Natural killer cell treated with Interleukin-12 subunit alpha and Interleukin-12 subunit beta and Interleukin-15 and Interleukin-18, amount 100 ng/mL, for 72 hours (primary cell): ENCODE data around the gene GLI3. TPM values are rescaled to one million over a fixed set of nuclear protein-coding genes. Genes with fewer than 3 reads are reported as not detected.

ENCODE experiments used
- ATAC-seq, 2 donors: fragments of 150-1000 bp; cut with Tn5 transposase in 1 of 2; sonication (Bioruptor Pico), chemical (Tn5 transposase) in 1 of 2; 2 replicates each; pipeline ENCODE4 v1.10.0; 2021
- DNase-seq: peaks from one replicate; pipeline ENCODE4 v3.0.0; 2022; ENCODE audit warnings: low spot score
- H3K27ac Mint-ChIP-seq, 2 donors: 1 replicate in 1 of 2; 2 replicates in 1 of 2; pipeline ENCODE4 v1.8.0; 2022; ENCODE audit warnings: mixed read lengths in 2 of 2, mild to moderate bottlenecking in 1 of 2, moderate library complexity in 1 of 2
- H3K27me3 Mint-ChIP-seq, 2 donors: 1 replicate in 1 of 2; 2 replicates in 1 of 2; pipeline ENCODE4 v1.8.0; 2022; ENCODE audit warnings: mixed read lengths in 2 of 2
- H3K36me3 Mint-ChIP-seq: one replicate; pipeline ENCODE4 v1.8.0; 2022; ENCODE audit warnings: mixed read lengths
- H3K4me1 Mint-ChIP-seq, 2 donors: 1 replicate in 1 of 2; 2 replicates in 1 of 2; pipeline ENCODE4 v1.8.0; 2022; ENCODE audit warnings: low read depth in 2 of 2, mixed read lengths in 2 of 2, mild to moderate bottlenecking in 1 of 2
- H3K4me3 Mint-ChIP-seq: one replicate; pipeline ENCODE4 v1.8.0; 2022; ENCODE audit warnings: mixed read lengths
- H3K9me3 Mint-ChIP-seq: 2 replicates; pipeline ENCODE4 v1.8.0; 2022; ENCODE audit warnings: mixed read lengths
- total RNA-seq, 2 donors: library from RNA; stranded (reverse); gene quantifications; one replicate each; pipeline ENCODE4 v1.2.3, GENCODE V29; 2022

The GLI3 gene
- total RNA-seq, 2 donors from 2014 or later: 0.25 to 1.1 TPM

DNA sequence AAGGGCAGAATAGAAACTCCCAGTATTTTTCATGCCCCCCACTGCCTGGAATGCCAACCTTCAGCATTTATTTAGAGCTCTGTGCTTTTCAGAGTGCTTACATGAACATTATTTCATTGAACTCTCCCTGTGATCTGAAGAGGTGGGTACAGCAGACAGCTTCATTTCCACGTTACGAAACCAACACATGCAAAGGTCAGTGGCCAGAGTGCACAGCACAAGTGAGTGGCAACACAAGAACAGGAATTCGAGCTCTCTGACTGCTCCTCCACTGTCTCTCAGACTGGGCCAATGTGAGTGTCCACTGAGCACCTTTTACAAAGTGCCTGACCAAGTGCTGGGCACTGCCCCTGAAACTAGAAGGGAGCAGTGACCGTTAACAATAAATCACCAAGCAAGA is 162.9 kb downstream of the GLI3 start:
- Mint-ChIP-seq H3K27me3 (peaks cover 0 to 5% of the 10 kb centered on the region in 2 donors), H3K4me1 (no peaks in the 10 kb centered on the region), H3K27ac (no peak overlapping the region), H3K9me3 (no peaks in the 10 kb centered on the region), H3K36me3 (no peaks in the 10 kb centered on the region), H3K4me3 (no peak overlapping the region)
- DNase-seq (no peak), ATAC-seq (no peak)

DNA sequence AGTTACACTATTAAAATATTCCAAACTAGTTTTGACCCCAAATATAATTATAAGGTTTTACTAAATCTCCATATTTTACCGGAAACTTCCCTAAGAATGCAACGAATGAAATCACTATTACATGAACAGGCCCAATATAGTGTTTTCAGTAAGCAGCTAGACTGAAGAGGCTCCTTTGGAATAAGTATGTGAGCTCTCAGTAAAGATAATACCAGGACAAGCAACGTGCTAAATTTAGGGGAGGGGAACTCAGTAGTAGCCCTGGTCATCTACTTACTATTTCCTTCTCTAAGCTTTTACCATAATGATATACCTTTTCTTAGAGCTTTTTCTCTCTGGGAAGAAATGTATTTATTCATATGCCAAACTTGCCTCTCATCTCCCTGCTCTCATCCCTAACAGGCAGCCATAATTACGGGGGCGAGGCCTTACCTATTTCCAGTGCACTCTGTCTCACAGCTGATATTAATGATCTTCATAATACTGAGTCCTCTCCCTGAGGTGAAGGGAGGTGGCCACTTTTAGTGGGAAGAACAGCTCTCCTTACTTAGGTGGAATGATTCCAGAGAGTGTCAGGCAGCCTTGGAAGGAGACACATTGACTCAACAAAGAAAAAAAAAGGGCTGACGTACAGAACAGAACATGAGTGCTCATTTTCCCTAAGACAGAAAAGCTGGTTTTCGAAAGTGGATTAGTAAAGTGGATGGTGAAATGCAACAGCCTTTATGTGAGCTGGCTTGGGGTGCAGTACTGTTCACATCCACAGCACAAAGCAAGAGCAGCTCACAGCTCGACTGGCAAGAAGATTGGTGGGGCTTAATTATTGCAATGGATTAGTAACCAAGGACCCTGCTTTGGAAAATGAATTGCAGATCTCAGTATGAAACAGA is 165.4 kb downstream of the GLI3 start:
- H3K36me3 Mint-ChIP-seq: no peaks in the 10 kb centered on the region
- no peak overlapping the region for H3K4me3 Mint-ChIP-seq
- no peaks in the 10 kb centered on the region for H3K4me1 Mint-ChIP-seq
- ATAC-seq (no peak), DNase-seq (no peak)
- H3K9me3 Mint-ChIP-seq: no peaks in the 10 kb centered on the region
- H3K27me3 Mint-ChIP-seq: peaks cover 0 to 5% of the 10 kb centered on the region in 2 donors
- no peak overlapping the region for H3K27ac Mint-ChIP-seq

DNA sequence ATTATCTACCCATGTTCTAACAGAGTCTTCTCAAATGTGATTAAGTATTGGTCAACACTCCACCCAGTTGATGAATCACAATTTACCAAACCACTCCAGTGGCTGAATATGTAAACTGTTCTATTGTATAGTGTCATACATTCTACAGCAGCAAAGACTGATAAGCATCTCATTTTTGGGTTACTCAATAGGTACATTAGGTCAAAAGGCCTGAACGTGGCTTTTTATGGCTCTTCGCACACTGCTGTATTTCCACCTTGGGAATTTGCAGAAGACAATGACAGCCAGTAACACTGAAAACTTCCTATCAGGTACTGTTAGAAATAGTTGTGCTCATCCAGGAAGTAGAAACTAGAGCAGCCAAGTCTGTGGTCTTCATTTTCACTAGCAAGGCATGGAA is 166.9 kb downstream of the GLI3 start:
- Mint-ChIP-seq H3K9me3 (no peaks in the 10 kb centered on the region), H3K4me3 (no peak overlapping the region)

DNA sequence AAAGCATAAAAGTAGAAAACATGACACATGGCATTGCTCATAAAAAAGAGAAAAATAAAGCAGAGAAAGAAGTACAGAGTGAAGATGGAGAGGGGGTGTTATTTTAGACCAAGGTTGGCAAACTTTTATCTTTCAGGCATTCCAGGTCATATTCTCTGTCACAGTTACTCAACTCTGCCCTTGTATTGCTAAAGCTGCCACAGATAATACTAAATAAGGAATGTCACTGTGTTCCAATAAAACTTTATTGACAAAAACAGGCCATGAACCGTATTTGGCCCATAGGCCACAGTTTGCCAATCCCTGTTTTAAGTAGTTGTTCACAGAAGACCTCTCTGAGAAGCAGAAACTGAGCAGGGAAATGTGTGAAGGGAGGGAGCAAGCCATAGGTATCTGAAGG is 167.4 kb downstream of the GLI3 start:
- H3K36me3 Mint-ChIP-seq: no peaks in the 10 kb centered on the region
- no peaks in the 10 kb centered on the region for H3K4me1 Mint-ChIP-seq
- H3K27me3 Mint-ChIP-seq: peaks cover 0 to 5% of the 10 kb centered on the region in 2 donors
- DNase-seq (no peak), ATAC-seq (no peak)
- H3K27ac Mint-ChIP-seq: no peak overlapping the region
- H3K9me3 Mint-ChIP-seq: no peaks in the 10 kb centered on the region
- no peak overlapping the region for H3K4me3 Mint-ChIP-seq

More for the DNA sequence above, 166.9 kb downstream of the GLI3 start:
- DNase-seq (no peak), ATAC-seq (no peak)
- no peaks in the 10 kb centered on the region for H3K36me3 Mint-ChIP-seq
- H3K4me1 Mint-ChIP-seq: no peaks in the 10 kb centered on the region
- H3K27me3 Mint-ChIP-seq: peaks cover 0 to 5% of the 10 kb centered on the region in 2 donors
- no peak overlapping the region for H3K27ac Mint-ChIP-seq

DNA sequence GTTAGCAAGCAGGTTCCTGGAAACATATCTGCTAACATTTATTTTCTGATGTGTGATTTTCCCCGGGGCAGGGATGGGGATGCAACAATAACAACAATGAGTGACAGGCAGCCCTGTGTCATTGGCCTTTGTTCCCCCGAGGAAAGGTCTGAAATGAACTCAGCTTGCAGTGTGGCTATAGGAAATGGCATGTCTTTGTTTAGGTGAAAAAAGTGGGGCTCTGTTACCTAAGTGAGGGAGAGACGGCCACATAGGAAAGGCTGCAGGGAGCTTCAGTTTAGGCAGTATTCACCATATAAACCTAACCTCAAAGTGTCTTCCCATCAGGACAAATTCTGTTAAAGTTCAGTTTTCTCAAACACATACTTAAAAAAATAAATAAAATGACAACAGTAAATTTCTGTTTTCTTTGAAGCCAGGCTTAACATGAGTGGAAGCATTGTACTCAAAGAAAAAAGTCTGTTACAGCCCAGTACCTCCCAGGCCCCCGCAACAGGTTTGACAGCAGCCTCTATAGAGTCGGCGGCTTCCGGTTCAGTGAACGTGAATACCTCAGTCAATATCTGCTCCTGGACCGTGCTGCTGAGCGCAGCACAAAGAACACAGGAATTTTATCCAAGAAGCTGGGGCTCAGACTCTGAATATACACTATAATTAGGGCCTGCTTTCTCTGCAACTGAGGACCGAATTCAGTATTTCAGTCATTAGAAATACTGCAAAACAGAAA is 168.3 kb downstream of the GLI3 start:
- no peak for DNase-seq
- no peak overlapping the region for H3K27ac Mint-ChIP-seq
- H3K36me3 Mint-ChIP-seq: no peaks in the 10 kb centered on the region
- H3K9me3 Mint-ChIP-seq: no peaks in the 10 kb centered on the region
- peaks cover 0 to 5% of the 10 kb centered on the region in 2 donors for H3K27me3 Mint-ChIP-seq
- H3K4me1 Mint-ChIP-seq: no peaks in the 10 kb centered on the region
- no peak overlapping the region for H3K4me3 Mint-ChIP-seq
- no peak for ATAC-seq

DNA sequence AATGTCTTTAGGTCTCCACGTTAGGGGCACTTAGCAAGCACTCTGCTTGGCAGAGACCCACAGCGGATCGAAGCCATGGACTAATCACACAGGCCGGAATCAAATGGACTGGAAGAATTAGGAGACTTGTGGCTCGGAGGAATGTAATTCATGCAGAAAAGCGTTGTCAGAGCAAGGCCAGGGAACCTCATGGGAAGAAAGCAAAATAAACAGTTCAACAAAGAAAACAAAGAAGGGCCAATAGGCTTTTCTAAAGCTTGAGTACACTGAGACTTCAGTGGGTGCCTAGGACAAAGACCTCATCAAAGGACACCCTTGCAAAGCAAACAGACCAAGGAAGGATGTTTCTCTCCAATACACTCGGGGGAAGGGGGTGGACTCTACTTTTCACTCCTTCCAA is 171.1 kb downstream of the GLI3 start:
- no peak overlapping the region for H3K4me3 Mint-ChIP-seq
- no peak for ATAC-seq
- no peaks in the 10 kb centered on the region for H3K4me1 Mint-ChIP-seq
- H3K27me3 Mint-ChIP-seq: no peaks in the 10 kb centered on the region
- no peak for DNase-seq
- H3K9me3 Mint-ChIP-seq: no peaks in the 10 kb centered on the region
- H3K27ac Mint-ChIP-seq: no peak overlapping the region
- H3K36me3 Mint-ChIP-seq: no peaks in the 10 kb centered on the region

DNA sequence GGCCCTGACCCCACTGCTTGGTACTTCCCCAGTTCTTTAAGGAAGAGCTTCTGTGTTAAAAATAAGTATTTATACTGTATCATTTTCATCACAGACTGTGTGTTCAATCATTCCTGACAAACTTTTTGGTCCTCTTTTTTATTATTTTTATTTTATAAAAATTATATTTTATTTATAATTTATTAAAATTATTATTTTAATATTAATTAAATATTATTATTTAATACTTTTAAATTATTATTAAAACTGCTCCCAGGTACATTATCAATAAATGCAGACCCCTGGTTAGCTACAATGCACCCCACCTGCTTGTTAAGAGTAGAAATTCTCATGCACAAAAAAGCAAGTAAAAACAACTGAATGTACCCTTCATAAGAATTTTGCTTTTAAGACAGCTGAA is 172.0 kb downstream of the GLI3 start:
- ATAC-seq: no peak
- no peak overlapping the region for H3K4me3 Mint-ChIP-seq
- H3K36me3 Mint-ChIP-seq: no peaks in the 10 kb centered on the region
- no peaks in the 10 kb centered on the region for H3K9me3 Mint-ChIP-seq
- H3K27me3 Mint-ChIP-seq: no peaks in the 10 kb centered on the region
- H3K27ac Mint-ChIP-seq: no peak overlapping the region
- no peaks in the 10 kb centered on the region for H3K4me1 Mint-ChIP-seq
- no peak for DNase-seq

DNA sequence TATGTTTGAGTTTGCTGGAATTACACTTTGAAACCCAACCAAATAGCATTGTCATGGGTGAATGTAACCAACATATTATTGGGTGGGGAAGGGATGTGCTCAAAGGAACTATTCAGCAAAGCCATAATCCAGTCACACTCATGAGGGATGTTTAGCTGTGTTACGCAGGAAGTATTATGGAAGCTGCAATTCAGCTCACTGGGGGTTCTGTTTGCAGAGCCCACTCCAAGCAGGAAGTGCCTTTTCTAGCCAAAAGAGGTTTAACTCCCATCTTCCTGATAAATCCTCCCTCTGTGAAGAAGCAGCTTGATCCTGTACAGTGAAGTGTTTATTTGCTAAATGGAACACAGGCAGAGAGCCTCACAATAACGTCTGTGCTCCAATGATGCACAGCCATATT is 172.5 kb downstream of the GLI3 start:
- H3K4me1 Mint-ChIP-seq: no peaks in the 10 kb centered on the region
- ATAC-seq (no peak), DNase-seq (no peak)
- H3K36me3 Mint-ChIP-seq: no peaks in the 10 kb centered on the region
- no peaks in the 10 kb centered on the region for H3K9me3 Mint-ChIP-seq
- no peaks in the 10 kb centered on the region for H3K27me3 Mint-ChIP-seq
- no peak overlapping the region for H3K27ac Mint-ChIP-seq
- no peak overlapping the region for H3K4me3 Mint-ChIP-seq

DNA sequence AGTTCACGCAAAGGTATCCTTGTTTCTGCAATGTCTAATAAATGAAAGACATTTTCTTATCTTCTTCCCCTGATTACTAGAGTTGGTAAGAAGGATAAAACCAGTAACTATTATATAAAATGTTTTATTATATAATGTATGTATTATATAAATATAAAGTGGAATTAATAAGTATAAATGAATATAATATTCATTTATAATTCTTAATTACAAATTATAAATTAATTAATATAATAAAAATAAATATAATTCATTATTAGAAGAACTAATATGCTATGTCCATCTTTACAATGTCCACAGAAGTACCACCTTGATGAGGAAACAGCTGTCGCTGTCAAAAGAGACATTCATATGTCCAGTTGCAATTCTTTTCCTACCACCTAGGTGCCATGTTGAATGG is 177.7 kb downstream of the GLI3 start:
- Mint-ChIP-seq H3K9me3 (peaks cover 3% of the 10 kb centered on the region), H3K36me3 (no peaks in the 10 kb centered on the region), H3K4me3 (no peak overlapping the region), H3K27me3 (peaks cover 0 to 4% of the 10 kb centered on the region in 2 donors), H3K4me1 (no peaks in the 10 kb centered on the region), H3K27ac (no peak overlapping the region)
- no peak for ATAC-seq
- no peak for DNase-seq

DNA sequence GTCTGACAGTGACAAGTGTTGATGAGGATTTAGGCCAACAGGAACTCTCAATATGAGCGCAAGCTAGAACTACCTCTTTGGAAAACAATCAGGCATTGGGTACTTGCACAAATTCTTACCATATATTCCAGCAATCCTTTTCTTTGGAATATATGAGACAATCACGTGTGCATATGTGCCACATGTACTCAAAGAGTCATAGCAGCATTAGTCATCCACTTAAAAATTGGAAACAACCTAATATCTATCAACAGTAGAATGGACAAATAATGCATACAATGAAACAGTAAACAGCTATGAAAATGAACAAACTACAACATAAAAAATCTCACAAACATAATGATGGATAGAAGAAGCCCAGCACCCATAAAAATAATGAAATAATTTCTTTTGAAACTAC is 179.7 kb downstream of the GLI3 start:
- ATAC-seq: no peak
- Mint-ChIP-seq H3K9me3 (peaks cover 3% of the 10 kb centered on the region), H3K4me3 (no peak overlapping the region)

DNA sequence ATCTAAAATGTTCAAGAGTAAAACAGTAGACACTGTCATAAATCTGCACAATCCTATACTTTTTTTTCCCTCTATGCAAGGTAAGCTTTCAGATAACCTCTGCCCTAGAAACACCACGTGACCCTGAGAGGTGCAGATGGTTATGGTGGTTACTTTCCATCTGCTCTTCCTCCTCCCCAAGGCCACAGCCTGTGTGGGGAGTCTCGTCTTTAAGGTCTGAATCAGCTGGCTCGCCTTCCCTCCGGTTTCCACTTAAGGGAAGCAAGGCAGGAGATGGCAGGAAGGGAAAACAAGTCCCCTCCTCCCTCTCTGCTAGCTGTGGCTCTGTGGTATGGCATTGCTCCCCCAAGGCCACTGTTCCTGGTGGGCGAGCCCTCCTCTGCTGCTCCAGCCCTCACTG is 181.8 kb downstream of the GLI3 start:
- Mint-ChIP-seq H3K27me3 (peaks cover 4 to 10% of the 10 kb centered on the region in 2 donors), H3K27ac (no peak overlapping the region), H3K4me3 (no peak overlapping the region), H3K4me1 (no peaks in the 10 kb centered on the region), H3K36me3 (no peaks in the 10 kb centered on the region), H3K9me3 (peaks cover 3% of the 10 kb centered on the region)
- ATAC-seq (no peak), DNase-seq (no peak)

More for the DNA sequence above, 179.7 kb downstream of the GLI3 start:
- Mint-ChIP-seq H3K4me1 (no peaks in the 10 kb centered on the region), H3K27me3 (peaks cover 0 to 4% of the 10 kb centered on the region in 2 donors), H3K27ac (no peak overlapping the region), H3K36me3 (no peaks in the 10 kb centered on the region)
- DNase-seq: no peak

DNA sequence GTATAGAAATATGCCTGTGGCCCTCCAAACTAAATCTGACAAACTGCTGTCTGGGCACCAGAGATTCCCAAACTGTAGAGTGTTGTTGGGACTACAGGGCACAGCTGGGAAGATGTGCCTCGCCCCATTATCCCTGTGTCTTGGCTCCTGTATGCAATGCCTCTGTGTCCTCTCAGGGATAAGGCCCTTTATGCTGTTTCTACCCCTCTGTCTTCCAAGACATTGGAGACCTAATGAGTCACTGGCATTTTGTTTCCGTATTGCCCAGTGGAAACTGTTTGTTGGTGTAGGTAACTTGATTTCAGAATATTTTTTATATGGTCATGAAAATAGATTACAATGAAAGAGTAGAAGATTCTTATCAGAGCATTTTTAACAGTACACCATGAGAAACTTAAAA is 183.2 kb downstream of the GLI3 start:
- Mint-ChIP-seq H3K27me3 (peaks cover 4 to 10% of the 10 kb centered on the region in 2 donors), H3K27ac (no peak overlapping the region), H3K4me1 (no peaks in the 10 kb centered on the region), H3K36me3 (no peaks in the 10 kb centered on the region), H3K4me3 (no peak overlapping the region), H3K9me3 (peaks cover 3% of the 10 kb centered on the region)
- ATAC-seq (no peak), DNase-seq (no peak)

DNA sequence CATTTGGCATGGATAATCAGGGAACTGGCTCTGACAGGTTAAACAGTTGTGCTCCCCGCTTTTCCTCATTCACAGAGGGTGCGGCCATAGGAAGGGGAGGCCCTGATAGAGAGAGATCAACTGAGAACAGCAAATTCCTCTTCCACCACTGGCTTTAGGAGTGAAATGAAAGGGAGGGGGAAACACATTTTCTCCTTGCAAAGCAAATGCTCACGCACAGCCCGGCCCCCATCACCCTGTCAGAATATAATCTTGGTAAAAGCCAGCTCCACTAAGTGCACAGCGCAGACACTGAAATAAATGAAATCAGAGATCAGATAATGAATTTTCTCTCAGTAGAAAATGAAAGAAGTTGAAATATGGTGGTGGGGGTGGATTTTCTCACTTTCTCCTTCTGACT is 187.2 kb downstream of the GLI3 start:
- no peaks in the 10 kb centered on the region for H3K36me3 Mint-ChIP-seq
- DNase-seq (no peak), ATAC-seq (no peak)
- H3K4me1 Mint-ChIP-seq: no peaks in the 10 kb centered on the region
- peaks cover 14% of the 10 kb centered on the region in 2 donors for H3K27me3 Mint-ChIP-seq
- H3K27ac Mint-ChIP-seq: no peak overlapping the region
- no peak overlapping the region for H3K4me3 Mint-ChIP-seq
- H3K9me3 Mint-ChIP-seq: no peaks in the 10 kb centered on the region

DNA sequence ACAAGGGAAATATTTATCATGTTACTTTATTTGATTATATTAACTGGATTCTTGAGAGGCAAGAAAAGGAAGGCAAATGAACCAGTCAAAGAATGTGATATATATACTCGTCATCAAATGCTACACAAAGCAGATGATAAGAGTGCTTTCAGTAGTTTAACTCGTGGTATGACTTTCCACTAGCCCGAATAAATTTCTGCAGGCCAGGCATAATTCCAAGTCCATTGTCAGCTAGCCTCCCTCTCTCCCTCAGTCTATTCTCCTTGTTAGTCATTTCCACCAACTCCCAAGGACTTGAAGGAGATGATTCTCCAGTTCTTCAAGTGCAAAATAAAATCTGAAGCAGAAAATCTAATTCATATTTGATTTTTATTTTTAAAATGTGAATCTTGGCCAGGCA is 190.5 kb downstream of the GLI3 start:
- ATAC-seq (no peak), DNase-seq (no peak)
- H3K4me1 Mint-ChIP-seq: no peaks in the 10 kb centered on the region
- H3K27me3 Mint-ChIP-seq: peaks cover 9 to 11% of the 10 kb centered on the region in 2 donors
- no peaks in the 10 kb centered on the region for H3K36me3 Mint-ChIP-seq
- H3K4me3 Mint-ChIP-seq: no peak overlapping the region
- H3K27ac Mint-ChIP-seq: no peak overlapping the region
- no peaks in the 10 kb centered on the region for H3K9me3 Mint-ChIP-seq
